Right renal pelvis (tissue), 4 donors: ENCODE measurements around the gene GLI3. TPM values are rescaled to one million over a fixed set of nuclear protein-coding genes. Genes with fewer than 3 reads are reported as not detected.

Experiments
- DNase-seq, 4 donors: peaks; one replicate each; pipeline ENCODE4 v3.0.0-alpha.2; 2013; ENCODE audit warnings: low read depth in 4 of 4, low spot score in 3 of 4, missing footprints in 1 of 4
- polyA plus RNA-seq, 4 donors: library from polyadenylated mRNA; unstranded; fragments of 120-200 nt; gene quantifications; one replicate each; pipeline ENCODE4 v1.2.1, GENCODE V29; 2013; ENCODE audit not compliant: insufficient read length in 4 of 4

Gene GLI3
- polyA plus RNA-seq, 4 donors, result 13.6 to 17.3 (median 15.1) TPM

GRCh38 chr7:41981046-41982040, 255.7 kb downstream of the GLI3 start:
- DNase-seq, result no peak

DNA sequence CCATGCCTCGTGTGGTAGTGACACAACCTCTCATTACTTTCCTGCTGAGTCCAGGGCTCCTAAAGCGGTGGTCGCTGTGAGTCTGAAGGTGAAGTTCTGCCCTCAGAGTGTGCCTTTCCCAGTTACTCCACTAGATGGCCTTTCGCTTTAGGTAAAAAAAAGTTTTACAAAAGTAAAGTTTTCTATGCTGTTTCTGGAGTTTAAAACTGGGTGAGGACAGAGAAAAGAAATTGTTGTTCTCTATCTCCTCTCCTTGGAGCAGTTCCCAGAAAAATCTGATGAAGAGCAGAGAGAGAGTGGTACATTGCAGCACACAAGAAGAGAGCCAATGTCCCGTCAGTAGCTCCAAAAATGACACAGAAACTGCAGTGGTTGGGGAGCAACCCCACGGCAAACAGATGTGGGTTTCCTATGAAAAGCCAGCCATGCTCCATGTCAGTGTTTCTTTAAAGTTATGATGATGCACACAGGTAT, 257.1 kb downstream of the GLI3 start:
- peak in 3 of 4 donors; percentile 35 to 51 (median 39) for DNase-seq

- DNase-seq, result no peak
These were observed 258.2 kb downstream of the GLI3 start for GRCh38 chr7:41978858-41979257.

- no peak for DNase-seq
These were observed 259.3 kb downstream of the GLI3 start for GRCh38 chr7:41977661-41978060.

DNA sequence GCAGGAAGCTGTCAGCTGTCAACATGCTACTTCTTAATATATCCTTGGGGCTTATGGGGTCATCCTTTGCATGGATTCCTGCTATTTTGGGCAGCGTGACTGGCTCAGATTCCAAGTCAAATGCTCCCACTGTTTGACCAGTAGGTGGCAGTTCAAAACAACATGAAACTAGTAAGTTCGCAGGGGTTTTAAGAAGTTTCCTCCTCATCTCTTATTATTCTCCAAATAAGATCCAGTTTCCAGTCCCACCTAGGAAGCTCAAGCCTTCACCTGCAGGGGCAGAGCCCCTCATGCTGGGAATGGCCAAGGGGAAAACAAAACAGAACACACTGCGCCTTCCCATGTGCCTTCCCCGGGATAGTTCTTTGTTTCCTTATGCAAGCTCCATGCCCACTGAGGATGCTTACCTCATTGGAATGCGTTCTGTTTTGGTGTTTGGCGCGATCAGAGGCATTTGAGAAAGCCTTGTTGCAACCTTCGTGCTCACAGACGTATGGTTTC, 259.8 kb downstream of the GLI3 start:
- DNase-seq, result peak; percentile 22 to 50 (median 30)

DNA sequence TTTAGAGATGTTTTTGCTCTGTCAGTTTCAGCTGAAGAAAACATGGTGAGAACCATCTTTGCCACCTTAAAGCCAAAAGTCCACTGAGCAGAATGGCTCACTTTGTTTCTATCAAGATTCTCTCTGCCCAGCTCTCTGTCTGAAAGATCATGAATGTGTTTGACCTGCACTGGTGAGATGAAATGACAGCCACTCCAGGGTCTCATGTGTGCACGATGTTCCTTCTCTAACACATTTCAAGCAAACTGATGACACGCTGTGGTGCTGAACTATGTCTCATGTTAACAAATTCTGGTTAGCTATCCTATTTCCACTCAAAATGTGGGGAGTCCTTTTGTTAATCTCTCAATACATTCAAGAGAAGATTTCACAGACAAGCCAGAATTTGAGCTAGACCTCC, 260.6 kb downstream of the GLI3 start:
- no peak for DNase-seq

GRCh38 chr7:41975849-41976248, 261.2 kb downstream of the GLI3 start:
- no peak for DNase-seq

DNA sequence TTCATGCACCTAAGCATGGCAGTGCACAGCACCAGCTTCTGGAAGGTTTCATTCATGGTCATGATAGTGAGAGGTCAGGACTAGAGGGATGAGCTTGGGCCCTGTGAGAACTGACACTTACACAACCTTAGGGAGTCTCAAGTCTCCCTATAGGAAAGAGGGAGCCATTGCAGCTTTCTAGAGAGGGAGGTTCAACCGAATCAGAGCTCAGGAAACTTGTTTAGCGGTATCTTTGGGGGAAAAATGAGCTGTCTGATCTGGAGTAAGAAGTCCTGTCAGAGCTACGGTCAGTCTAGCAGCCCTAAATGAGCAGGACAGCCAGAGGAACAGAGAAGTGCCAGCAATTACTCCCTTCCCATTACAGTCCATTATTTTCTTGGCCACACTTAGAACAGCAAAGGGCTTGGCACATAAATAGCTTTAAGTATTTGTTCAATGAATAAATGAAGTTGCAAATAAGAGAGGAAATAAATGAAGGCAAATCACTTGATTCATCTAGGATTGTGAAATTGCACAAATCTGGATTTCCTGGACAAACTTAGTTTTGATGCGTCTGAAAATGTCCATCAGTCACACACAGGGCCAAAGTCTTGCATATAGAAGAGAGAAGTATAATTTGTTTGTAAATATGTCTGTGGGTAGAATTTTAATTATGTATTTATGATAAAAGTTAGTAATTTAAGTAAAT, 262.0 kb downstream of the GLI3 start:
- no peak for DNase-seq

- no peak for DNase-seq
These were observed 263.7 kb downstream of the GLI3 start for GRCh38 chr7:41973202-41973730.

DNA sequence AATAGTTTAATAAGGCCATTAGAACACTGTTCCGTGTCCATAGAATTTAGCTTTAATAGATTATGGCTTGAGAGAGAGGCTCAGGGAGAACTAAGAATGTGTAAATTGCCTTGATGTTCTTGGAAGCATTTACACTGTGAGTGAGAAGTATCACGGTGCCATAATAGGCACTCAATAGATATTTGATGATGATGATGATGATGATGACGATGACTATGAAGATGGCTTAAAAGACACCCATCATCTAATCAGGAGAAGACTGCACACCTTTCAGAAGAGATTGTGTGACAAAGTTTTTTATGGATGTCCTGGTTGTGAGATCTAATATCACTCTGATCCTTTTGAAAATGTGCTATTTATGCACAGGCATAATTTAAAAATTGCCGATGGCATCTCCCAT, 264.2 kb downstream of the GLI3 start:
- DNase-seq, result no peak

GRCh38 chr7:41972270-41972669, 264.7 kb downstream of the GLI3 start:
- DNase-seq, result no peak

GRCh38 chr7:41971640-41972187, 265.3 kb downstream of the GLI3 start:
- no peak for DNase-seq

DNA sequence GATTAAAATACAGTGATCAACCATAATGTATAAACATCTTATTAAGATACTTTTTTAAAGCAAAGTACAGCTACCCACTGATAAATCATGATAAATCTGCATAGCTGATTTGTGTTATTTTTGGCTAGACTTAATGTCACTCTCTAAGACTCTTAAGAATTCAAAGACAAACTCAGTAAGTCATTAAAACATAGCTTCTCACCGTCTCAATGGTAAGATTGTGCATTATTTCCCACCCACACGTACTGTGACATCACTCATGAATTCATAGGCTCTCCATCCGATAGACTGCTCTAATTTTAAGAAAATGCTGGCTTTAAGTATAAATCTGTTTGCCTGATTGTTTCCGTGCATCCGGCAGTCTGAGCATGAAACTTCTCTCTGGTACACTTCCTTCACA, 266.1 kb downstream of the GLI3 start:
- DNase-seq, result no peak

DNA sequence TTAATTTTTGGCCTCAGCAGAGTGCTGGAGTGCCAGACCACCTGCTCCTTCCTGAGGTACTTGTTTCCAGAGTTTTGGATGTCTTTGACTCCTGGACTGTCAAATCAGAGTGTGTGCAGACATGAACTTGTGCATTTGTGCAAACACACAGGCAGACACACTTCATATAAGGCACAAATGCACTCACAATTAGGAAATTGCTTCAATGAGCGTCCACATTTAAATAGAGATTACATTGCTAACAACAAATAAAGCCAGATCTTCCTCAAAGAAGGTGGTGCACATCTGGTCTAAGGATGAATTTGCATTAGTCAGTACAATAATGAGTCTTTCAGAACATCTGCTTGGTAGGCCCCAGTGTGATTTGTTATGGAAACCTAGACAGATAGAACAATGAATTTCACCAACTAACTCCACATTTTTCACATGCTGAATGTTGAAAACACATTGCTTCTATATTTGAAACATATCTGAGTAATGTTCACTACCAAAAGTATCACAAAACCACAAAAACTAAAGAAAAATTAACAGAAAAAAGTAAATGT, 267.4 kb downstream of the GLI3 start:
- no peak for DNase-seq

GRCh38 chr7:41967156-41967555, 269.9 kb downstream of the GLI3 start:
- no peak for DNase-seq

- DNase-seq, result no peak
These were observed 271.0 kb downstream of the GLI3 start for GRCh38 chr7:41965951-41966505.

- no peak for DNase-seq
These were observed 271.9 kb downstream of the GLI3 start for GRCh38 chr7:41964849-41965745.

GRCh38 chr7:41964183-41964753, 272.7 kb downstream of the GLI3 start:
- no peak for DNase-seq

- no peak for DNase-seq
These were observed 280.3 kb downstream of the GLI3 start for GRCh38 chr7:41956705-41957104.
